HepG2 (cell line): ENCODE results near the gene ARAP3. TPM values are rescaled to one million over a fixed set of nuclear protein-coding genes. Genes with fewer than 3 reads are reported as not detected.
A peak's percentile ranks its signal among the peaks of the same experiment; 100 is the strongest.

Experiments
- POLR2AphosphoS2 ChIP-seq: IDR thresholded peaks from 2 replicates; pipeline ENCODE4 v1.6.1; 2011; ENCODE audit warnings: low read depth, low read length, improper control_type of control experiment
- POLR2G ChIP-seq: fragments of 200-400 bp; formaldehyde crosslinking; IDR thresholded peaks from 2 replicates; pipeline ENCODE4 v1.6.1; 2018; ENCODE audit warnings: mild to moderate bottlenecking, low read depth, low read length, moderate library complexity
- PRPF4 ChIP-seq: fragments of 200-400 bp; formaldehyde crosslinking; IDR thresholded peaks from 2 replicates; pipeline ENCODE4 v1.6.1; 2016; ENCODE audit warnings: low read length, low read depth; ENCODE audit not compliant: poor library complexity, severe bottlenecking
- ZFP90 ChIP-seq: sonication (generic); formaldehyde crosslinking; IDR thresholded peaks from 2 replicates; pipeline ENCODE4 v1.8.0; 2022; ENCODE audit warnings: missing genetic modification reagents, mild to moderate bottlenecking, inconsistent platforms, borderline replicate concordance
- ZNF160 ChIP-seq: sonication (generic); formaldehyde crosslinking; IDR thresholded peaks from 2 replicates; pipeline ENCODE4 v1.8.0; 2022; ENCODE audit warnings: mild to moderate bottlenecking, inconsistent platforms, missing genetic modification reagents
- ZNF383 ChIP-seq: sonication (generic); formaldehyde crosslinking; IDR thresholded peaks from 2 replicates; pipeline ENCODE4 v1.4.0; 2020; ENCODE audit warnings: missing genetic modification reagents, mild to moderate bottlenecking, borderline replicate concordance
- ZSCAN9 ChIP-seq: IDR thresholded peaks from 2 replicates; pipeline ENCODE4 v1.6.1; 2016; ENCODE audit warnings: borderline replicate concordance
- polyA plus RNA-seq, 8 experiments: library from polyadenylated mRNA; depleted of rRNA in 3 of 8; stranded (reverse) in 7 of 8; unstranded in 1 of 8; fragments of >200 nt; fragmentation: Illumina TruSeq in 4 of 8; extraction: Trizol in 4 of 8; gene quantifications; 2 replicates each; pipeline versions ENCODE4 v1.2.1 to v1.2.3, GENCODE V29; 2011 to 2016; ENCODE audit warnings: low read depth in 4 of 8, missing spikeins in 1 of 8, mixed read lengths in 1 of 8; ENCODE audit not compliant: insufficient read depth in 1 of 8
- total RNA-seq, 5 experiments: library from RNA; depleted of rRNA; stranded (reverse); fragments of >200 nt; fragmentation: Illumina TruSeq; extraction: Trizol; gene quantifications; 2 replicates each; pipeline ENCODE4 v1.2.3, GENCODE V29; 2016; ENCODE audit warnings: low read depth in 1 of 5
- TF ChIP-seq, protein P1 (sequence below): sonication (generic); formaldehyde crosslinking; IDR thresholded peaks from 2 replicates; pipeline ENCODE4 v1.5.0; 2020; ENCODE audit warnings: missing genetic modification reagents
- TF ChIP-seq, protein P2 (sequence below): sonication (generic); formaldehyde crosslinking; IDR thresholded peaks from 2 replicates; pipeline ENCODE4 v1.5.0; 2020; ENCODE audit warnings: mild to moderate bottlenecking, missing genetic modification reagents, borderline replicate concordance
- TF ChIP-seq, protein P3 (sequence below): fragments of 450-650 bp; IDR thresholded peaks from 2 replicates; pipeline ENCODE4 v1.6.1; 2016
- TF ChIP-seq, protein P4 (sequence below): sonication (generic); formaldehyde crosslinking; IDR thresholded peaks from 2 replicates; pipeline ENCODE4 v1.5.1; 2020; ENCODE audit warnings: mild to moderate bottlenecking, moderate library complexity, missing genetic modification reagents
- TF ChIP-seq, protein P5 (sequence below): sonication (generic); formaldehyde crosslinking; IDR thresholded peaks from 2 replicates; pipeline ENCODE4 v1.4.0; 2020; ENCODE audit warnings: missing genetic modification reagents
- TF ChIP-seq, protein P6 (sequence below): IDR thresholded peaks from 2 replicates; pipeline ENCODE4 v1.6.1; 2016; ENCODE audit warnings: missing biosample characterization, missing genetic modification reagents, low read depth

The ARAP3 gene
- total and polyA plus RNA-seq, 2 of the 13 experiments (the other 11 are each of a cell fraction or from before 2014, with no cell fraction given), result 0.25 TPM; not detected in 1

DNA sequence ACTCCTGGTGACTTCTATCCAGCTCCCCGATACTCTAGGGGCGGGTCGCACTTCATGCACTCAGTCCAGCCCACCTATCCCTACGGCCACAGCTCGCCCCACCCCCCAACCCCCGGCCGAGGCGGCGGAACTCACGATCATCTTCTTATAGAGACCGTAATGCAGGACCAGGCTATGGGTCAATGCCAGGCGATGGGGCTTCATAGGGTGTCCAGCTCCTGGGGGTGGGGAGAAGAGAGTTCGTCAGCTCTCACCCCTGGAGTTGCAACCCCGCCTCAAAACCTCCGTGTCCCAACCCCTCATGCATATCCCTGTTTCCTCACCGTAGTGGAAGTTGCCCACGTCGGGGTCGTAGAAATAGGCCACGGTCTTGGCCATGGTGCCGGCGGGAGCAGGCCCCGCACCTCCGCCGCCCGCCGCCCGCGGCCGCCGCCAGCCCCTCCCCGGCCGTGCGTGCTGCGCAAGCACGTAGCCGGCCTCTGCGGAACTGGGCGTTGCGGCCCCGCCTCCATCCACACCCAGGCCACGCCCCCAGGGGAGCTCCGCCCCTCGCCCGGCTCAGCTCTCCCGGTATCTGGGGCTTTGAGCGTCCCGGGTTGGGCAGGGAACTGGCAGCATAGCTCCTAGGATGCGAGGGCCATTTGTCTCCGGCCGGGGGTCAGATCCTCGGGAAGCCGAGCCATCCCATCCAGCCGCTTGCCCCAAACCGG, 45.5 kb downstream of the ARAP3 start, which contains the start of the genes HDAC3 and RELL2 (continued):
- TF ChIP-seq, protein P1, sequence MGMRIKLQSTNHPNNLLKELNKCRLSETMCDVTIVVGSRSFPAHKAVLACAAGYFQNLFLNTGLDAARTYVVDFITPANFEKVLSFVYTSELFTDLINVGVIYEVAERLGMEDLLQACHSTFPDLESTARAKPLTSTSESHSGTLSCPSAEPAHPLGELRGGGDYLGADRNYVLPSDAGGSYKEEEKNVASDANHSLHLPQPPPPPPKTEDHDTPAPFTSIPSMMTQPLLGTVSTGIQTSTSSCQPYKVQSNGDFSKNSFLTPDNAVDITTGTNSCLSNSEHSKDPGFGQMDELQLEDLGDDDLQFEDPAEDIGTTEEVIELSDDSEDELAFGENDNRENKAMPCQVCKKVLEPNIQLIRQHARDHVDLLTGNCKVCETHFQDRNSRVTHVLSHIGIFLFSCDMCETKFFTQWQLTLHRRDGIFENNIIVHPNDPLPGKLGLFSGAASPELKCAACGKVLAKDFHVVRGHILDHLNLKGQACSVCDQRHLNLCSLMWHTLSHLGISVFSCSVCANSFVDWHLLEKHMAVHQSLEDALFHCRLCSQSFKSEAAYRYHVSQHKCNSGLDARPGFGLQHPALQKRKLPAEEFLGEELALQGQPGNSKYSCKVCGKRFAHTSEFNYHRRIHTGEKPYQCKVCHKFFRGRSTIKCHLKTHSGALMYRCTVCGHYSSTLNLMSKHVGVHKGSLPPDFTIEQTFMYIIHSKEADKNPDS (CRISPR knock-in tag), result 0 out of 2 replicates have a peak, but pooled peaks have one; percentile 22
- TF ChIP-seq ZNF383 (CRISPR knock-in tag) (0 out of 2 replicates have a peak, but pooled peaks have one; percentile 77), POLR2AphosphoS2 (no peak), ZFP90 (CRISPR knock-in tag) (0 out of 2 replicates have a peak, but pooled peaks have one; percentile 51), ZNF160 (0 out of 2 replicates have a peak, but pooled peaks have one; percentile 27), ZSCAN9 (CRISPR knock-in tag) (0 out of 2 replicates have a peak, but pooled peaks have one; percentile 30), POLR2G (peak; percentile 86), PRPF4 (no peak)
- TF ChIP-seq, protein P2, sequence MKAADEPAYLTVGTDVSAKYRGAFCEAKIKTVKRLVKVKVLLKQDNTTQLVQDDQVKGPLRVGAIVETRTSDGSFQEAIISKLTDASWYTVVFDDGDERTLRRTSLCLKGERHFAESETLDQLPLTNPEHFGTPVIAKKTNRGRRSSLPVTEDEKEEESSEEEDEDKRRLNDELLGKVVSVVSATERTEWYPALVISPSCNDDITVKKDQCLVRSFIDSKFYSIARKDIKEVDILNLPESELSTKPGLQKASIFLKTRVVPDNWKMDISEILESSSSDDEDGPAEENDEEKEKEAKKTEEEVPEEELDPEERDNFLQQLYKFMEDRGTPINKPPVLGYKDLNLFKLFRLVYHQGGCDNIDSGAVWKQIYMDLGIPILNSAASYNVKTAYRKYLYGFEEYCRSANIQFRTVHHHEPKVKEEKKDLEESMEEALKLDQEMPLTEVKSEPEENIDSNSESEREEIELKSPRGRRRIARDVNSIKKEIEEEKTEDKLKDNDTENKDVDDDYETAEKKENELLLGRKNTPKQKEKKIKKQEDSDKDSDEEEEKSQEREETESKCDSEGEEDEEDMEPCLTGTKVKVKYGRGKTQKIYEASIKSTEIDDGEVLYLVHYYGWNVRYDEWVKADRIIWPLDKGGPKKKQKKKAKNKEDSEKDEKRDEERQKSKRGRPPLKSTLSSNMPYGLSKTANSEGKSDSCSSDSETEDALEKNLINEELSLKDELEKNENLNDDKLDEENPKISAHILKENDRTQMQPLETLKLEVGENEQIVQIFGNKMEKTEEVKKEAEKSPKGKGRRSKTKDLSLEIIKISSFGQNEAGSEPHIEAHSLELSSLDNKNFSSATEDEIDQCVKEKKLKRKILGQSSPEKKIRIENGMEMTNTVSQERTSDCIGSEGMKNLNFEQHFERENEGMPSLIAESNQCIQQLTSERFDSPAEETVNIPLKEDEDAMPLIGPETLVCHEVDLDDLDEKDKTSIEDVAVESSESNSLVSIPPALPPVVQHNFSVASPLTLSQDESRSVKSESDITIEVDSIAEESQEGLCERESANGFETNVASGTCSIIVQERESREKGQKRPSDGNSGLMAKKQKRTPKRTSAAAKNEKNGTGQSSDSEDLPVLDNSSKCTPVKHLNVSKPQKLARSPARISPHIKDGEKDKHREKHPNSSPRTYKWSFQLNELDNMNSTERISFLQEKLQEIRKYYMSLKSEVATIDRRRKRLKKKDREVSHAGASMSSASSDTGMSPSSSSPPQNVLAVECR, result peak; percentile 45; the same call in 1 of the 2 replicates
- TF ChIP-seq, protein P3, sequence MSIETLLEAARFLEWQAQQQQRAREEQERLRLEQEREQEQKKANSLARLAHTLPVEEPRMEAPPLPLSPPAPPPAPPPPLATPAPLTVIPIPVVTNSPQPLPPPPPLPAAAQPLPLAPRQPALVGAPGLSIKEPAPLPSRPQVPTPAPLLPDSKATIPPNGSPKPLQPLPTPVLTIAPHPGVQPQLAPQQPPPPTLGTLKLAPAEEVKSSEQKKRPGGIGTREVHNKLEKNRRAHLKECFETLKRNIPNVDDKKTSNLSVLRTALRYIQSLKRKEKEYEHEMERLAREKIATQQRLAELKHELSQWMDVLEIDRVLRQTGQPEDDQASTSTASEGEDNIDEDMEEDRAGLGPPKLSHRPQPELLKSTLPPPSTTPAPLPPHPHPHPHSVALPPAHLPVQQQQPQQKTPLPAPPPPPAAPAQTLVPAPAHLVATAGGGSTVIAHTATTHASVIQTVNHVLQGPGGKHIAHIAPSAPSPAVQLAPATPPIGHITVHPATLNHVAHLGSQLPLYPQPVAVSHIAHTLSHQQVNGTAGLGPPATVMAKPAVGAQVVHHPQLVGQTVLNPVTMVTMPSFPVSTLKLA, result no peak
- TF ChIP-seq, protein P4, sequence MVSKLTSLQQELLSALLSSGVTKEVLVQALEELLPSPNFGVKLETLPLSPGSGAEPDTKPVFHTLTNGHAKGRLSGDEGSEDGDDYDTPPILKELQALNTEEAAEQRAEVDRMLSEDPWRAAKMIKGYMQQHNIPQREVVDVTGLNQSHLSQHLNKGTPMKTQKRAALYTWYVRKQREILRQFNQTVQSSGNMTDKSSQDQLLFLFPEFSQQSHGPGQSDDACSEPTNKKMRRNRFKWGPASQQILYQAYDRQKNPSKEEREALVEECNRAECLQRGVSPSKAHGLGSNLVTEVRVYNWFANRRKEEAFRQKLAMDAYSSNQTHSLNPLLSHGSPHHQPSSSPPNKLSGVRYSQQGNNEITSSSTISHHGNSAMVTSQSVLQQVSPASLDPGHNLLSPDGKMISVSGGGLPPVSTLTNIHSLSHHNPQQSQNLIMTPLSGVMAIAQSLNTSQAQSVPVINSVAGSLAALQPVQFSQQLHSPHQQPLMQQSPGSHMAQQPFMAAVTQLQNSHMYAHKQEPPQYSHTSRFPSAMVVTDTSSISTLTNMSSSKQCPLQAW, result peak; percentile 78; the same call in 1 of the 2 replicates
- TF ChIP-seq, protein P5, sequence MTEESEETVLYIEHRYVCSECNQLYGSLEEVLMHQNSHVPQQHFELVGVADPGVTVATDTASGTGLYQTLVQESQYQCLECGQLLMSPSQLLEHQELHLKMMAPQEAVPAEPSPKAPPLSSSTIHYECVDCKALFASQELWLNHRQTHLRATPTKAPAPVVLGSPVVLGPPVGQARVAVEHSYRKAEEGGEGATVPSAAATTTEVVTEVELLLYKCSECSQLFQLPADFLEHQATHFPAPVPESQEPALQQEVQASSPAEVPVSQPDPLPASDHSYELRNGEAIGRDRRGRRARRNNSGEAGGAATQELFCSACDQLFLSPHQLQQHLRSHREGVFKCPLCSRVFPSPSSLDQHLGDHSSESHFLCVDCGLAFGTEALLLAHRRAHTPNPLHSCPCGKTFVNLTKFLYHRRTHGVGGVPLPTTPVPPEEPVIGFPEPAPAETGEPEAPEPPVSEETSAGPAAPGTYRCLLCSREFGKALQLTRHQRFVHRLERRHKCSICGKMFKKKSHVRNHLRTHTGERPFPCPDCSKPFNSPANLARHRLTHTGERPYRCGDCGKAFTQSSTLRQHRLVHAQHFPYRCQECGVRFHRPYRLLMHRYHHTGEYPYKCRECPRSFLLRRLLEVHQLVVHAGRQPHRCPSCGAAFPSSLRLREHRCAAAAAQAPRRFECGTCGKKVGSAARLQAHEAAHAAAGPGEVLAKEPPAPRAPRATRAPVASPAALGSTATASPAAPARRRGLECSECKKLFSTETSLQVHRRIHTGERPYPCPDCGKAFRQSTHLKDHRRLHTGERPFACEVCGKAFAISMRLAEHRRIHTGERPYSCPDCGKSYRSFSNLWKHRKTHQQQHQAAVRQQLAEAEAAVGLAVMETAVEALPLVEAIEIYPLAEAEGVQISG (CRISPR knock-in tag), result peak; percentile 45
- TF ChIP-seq, protein P6, sequence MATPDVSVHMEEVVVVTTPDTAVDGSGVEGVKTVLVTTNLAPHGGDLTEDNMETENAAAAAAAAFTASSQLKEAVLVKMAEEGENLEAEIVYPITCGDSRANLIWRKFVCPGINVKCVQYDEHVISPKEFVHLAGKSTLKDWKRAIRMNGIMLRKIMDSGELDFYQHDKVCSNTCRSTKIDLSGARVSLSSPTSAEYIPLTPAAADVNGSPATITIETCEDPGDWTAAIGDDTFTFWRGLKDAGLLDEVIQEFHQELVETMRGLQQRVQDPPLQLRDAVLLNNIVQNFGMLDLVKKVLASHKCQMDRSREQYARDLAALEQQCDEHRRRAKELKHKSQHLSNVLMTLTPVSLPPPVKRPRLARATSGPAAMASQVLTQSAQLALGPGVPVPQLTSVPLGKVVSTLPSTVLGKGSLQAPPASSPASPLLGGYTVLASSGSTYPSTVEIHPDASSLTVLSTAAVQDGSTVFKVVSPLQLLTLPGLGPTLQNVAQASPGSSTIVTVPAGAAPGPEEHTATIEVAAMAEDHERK (CRISPR knock-in tag), result peak; percentile 88
